ENCODE data around the gene PRKAA2.
"Not testable (repeated sequence)": the region's sequence is repeated elsewhere in the genome, so short reads cannot be mapped to it uniquely, and the experiment has no call there.

- TF ChIP-seq, protein P1, sequence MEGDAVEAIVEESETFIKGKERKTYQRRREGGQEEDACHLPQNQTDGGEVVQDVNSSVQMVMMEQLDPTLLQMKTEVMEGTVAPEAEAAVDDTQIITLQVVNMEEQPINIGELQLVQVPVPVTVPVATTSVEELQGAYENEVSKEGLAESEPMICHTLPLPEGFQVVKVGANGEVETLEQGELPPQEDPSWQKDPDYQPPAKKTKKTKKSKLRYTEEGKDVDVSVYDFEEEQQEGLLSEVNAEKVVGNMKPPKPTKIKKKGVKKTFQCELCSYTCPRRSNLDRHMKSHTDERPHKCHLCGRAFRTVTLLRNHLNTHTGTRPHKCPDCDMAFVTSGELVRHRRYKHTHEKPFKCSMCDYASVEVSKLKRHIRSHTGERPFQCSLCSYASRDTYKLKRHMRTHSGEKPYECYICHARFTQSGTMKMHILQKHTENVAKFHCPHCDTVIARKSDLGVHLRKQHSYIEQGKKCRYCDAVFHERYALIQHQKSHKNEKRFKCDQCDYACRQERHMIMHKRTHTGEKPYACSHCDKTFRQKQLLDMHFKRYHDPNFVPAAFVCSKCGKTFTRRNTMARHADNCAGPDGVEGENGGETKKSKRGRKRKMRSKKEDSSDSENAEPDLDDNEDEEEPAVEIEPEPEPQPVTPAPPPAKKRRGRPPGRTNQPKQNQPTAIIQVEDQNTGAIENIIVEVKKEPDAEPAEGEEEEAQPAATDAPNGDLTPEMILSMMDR (IDR thresholded peaks at IDR 0.05; ENCODE audit: extremely low read depth in 1 of 2, insufficient read depth in 1 of 2, low read depth in 1 of 2, low read length in 2 of 2): not testable (repeated sequence)
- not testable (repeated sequence) for TF ChIP-seq FOS (IDR thresholded peaks at IDR 0.05; ENCODE audit: borderline replicate concordance, insufficient read depth, low read length); MAX (IDR thresholded peaks at IDR 0.05; ENCODE audit: insufficient read depth, insufficient read length)
Measured at GRCh38 chr1:56610097-56610496, 35.0 kb upstream of the PRKAA2 start.
